Pons (tissue), 1 donor: ENCODE data around the gene CD300H.
A peak's percentile ranks its signal among the peaks of the same experiment; 100 is the strongest.

Experiments used
- DNase-seq: peaks from one replicate; pipeline ENCODE4 v3.0.0-alpha.2; 2016; ENCODE audit warnings: low spot score

The CD300H gene

DNA sequence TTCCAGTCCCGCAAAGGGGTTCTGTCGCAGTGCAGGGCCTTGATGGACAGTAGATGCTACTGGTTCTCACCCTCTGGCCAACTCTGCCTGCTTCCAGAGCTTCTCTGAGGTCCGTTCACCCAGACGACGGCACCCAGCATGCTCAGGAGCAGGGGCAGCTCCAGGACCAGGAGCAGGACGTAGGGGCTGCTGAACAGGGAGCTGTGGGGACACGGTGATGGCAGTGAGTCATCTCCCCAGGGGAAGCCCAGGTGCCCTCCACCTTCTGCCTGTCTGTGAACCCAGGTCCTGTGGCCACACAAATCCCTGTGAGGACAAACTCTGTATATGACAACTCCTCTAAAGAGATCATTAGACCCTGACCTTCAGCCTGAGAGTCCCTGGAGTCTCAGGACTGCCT, 18.0 kb downstream of the CD300H start:
- DNase-seq = no peak

DNA sequence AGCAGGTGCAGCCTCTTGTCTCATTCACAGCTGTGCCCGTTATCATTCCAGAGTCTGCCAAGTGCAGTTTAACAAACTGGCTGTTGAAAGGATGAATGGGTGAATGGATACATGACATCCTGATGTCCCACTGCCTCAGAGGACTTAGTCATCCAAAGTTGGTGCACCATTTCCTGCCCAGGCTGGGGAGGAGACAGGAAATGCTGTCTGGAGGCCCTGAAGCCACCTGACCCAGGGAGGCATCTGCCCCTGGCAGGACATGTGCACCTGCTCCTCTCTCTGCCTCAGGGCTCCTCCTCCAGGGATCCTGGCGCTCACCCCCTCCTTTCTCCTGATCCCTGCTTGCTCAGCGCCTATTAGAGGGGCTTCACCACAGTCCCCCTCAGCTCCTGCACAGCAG, 19.6 kb downstream of the CD300H start:
- no peak for DNase-seq

GRCh38 chr17:74547264-74547663, 20.0 kb downstream of the CD300H start:
- DNase-seq = no peak

GRCh38 chr17:74546586-74546985, 20.7 kb downstream of the CD300H start:
- DNase-seq = no peak

- peak; percentile 59 for DNase-seq
Measured at GRCh38 chr17:74545843-74546230, 21.5 kb downstream of the CD300H start, which contains the start of gene CD300C. Gene CD300C (minus strand): TSS chr17:74546115. CDS start chr17:74545782, 333 bp downstream.

- DNase-seq = no peak
Measured at GRCh38 chr17:74544991-74545842, 22.1 kb downstream of the CD300H start.

DNA sequence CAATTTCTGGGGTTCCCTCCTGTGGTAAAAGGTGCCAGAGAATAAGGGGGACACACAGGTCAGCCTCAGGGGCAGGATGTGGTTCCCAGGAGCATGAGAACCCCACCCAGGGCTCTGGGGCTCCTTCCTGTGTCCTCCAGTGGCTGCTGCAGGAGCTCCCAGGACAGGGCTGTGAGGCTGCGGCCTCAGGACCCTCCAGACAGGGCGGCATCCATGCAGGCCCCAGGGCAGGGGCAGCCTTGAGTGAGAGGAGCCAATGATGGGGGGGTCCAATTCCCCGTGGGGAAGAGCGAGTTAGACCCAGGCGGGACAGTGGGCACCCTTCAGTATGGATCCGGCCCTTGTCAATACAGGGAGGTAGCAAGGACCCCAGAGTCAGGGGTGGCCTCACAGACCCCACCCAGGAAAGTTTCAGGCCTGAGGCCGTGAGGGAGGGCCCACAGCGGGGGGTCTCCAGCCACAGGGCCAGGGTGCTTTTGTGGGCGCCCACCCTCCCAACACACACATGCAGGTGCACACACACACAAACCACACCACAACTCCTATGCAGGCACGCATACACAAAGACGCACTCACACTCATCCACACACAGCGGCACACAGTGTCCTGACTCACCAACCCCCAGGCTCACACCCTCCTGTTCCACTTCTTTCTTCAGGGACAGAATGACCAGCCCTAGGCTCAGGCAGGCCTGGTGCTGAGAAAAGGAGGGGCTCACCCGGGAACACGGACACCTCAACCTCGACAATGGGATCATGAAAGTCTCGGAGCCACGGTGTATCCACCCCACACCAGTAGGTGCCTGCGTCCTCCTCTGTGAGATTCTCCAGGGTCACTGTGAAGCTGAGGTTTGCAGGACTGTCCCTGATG, 23.2 kb downstream of the CD300H start:
- DNase-seq = no peak

DNA sequence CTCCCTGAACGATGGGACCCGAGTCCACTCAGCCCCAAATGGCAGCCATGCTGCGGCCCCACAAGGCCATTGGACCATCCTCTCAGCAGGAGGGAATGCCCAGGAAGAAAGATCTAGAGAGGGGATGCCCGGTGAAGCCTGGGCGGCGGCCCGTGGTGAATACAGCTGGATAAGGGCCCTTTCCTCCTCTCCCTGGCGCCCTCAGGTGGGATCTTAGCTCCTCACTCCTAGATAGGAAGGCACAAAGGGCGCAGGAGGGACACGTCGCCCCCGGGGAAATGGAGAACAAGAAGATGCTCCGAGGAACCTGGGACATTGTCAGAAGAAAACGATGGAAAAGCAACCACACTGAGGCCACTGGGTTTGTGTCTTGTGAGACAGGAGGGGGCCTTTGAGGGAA, 23.9 kb downstream of the CD300H start:
- DNase-seq = no peak

DNA sequence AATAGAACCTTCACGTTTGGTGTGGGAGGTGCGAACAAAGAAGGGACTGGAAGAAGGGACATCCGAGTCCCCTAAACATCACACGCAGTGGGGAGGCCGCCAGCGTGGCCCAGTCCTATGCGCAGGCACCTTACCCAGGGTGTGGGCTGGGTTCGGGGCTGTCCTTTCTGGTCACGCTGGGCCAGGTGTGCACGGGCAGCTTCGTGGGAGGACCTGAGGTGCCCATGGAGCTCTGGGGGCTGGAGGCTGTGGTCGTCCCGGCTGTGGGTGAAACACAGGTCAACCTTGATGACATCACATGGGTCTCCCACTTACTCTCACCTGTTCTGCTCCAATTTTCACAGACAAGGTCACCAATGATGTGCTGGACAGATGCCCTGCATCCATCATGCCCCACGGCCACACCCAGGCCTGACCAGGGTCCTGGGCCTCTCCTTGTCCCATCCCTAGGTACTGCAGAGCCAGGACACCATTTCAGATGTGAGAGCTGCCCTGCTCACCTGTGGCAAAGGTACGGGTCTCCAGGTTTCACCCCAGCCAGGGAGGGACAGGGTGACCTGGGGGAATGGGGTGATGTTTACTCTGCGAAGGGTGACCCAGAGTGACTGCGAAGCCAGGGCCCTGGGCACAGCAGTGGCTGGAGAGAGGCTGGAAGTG, 24.5 kb downstream of the CD300H start:
- DNase-seq = no peak

DNA sequence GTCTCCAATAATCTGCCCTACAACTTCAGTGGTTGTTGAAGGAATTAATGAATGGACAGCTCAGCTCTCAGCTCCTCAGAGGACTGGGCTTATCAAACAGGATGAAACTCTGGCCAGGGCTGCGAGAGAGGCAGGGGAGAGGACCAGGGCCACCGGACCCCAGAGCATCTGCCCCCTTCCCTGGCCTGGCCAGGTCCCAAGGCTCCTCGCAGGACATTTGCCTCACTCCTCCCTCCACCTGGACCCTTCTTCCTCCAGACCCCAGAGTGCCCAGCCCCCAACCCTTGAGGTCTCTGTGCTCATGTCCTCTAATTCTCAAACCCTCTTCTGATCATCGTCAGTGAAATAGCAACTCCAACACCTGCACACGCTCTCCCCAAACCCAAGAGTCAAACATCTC, 25.1 kb downstream of the CD300H start:
- no peak for DNase-seq

GRCh38 chr17:74541176-74542111, 25.9 kb downstream of the CD300H start:
- DNase-seq = no peak

GRCh38 chr17:74539281-74539820, 28.0 kb downstream of the CD300H start:
- no peak for DNase-seq

GRCh38 chr17:74536890-74537289, 30.4 kb downstream of the CD300H start:
- DNase-seq = no peak

GRCh38 chr17:74532115-74532514, 35.2 kb downstream of the CD300H start:
- peak; percentile 78 for DNase-seq

DNA sequence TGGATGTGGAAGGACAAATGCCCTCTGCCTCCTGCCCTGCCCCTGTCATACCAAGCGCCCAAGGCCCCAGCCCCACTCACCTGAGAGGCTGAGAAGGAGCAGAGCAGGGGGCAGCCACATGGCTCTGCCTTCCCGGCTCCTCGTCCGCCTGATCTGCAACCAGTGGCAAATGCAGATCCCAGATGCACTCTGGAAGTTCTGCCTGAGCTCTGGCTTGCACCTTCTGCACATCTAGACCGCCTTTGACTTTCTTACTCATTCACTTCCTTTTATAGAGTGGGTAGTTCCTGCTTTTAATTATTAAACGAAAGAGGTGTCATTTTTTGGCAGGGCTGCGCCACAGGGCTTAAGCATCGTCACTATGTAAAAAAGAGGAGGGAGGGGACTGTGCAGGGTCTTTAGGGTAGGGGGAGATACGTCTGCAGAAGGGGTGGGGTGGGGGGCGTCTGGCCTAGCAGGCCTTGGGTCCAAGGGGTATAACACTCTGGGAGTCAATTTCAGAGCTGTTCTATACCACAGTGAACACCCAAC, 36.0 kb downstream of the CD300H start, which contains the start of gene CD300LB:
TSS of gene CD300LB (minus strand) at position 245 of the 531 bp plus-strand sequence. CDS start at position 120, 125 bp downstream.
- DNase-seq = peak; percentile 15

- DNase-seq = no peak
Measured at GRCh38 chr17:74530831-74531150, 36.5 kb downstream of the CD300H start.

- DNase-seq = no peak
Measured at GRCh38 chr17:74529243-74529642, 38.1 kb downstream of the CD300H start.

- peak; percentile 81 for DNase-seq
Measured at GRCh38 chr17:74528491-74529199, 38.7 kb downstream of the CD300H start.

GRCh38 chr17:74527756-74528155, 39.6 kb downstream of the CD300H start:
- no peak for DNase-seq

- DNase-seq = no peak
Measured at GRCh38 chr17:74527081-74527480, 40.2 kb downstream of the CD300H start.
